ENCODE measurements around the gene LY6G5C.

Gene LY6G5C

GRCh38 chr6:31654574-31655348 is 26.1 kb downstream of the LY6G5C start:
- Histone ChIP-seq H3K79me2 (ENCODE audit: insufficient read depth, low read length) (peaks cover 52% of the 10 kb centered on the region), H3K27me3 (ENCODE audit: low read length) (no peaks in the 10 kb centered on the region), H3K9ac (ENCODE audit: low read length) (no peak overlapping the region), H4K20me1 (ENCODE audit: low read depth, low read length) (no peaks in the 10 kb centered on the region), H3K9me2 (replicated peaks; ENCODE audit: insufficient read depth, low read length) (no peaks in the 10 kb centered on the region), H3K4me2 (ENCODE audit: low read depth, low read length, poor library complexity, severe bottlenecking) (no peak overlapping the region), H3K27ac (ENCODE audit: low read depth, low read length) (no peak overlapping the region), H3K4me3 (ENCODE audit: insufficient read depth, low read length, poor library complexity, severe bottlenecking) (no peak overlapping the region), H3F3A (ENCODE audit: insufficient read depth) (peaks cover 19% of the 10 kb centered on the region), H3K36me3 (ENCODE audit: low read length) (no peaks in the 10 kb centered on the region), H3K9me3 (ENCODE audit: insufficient read depth, low read length) (no peaks in the 10 kb centered on the region), H2AFZ (ENCODE audit: low read depth, low read length, severe bottlenecking) (no peak overlapping the region)
- TF ChIP-seq EZH2phosphoT487 (conservative IDR thresholded peaks at IDR 0.05; ENCODE audit: low read length) = no peak
- no peak for TF ChIP-seq CTCF (IDR thresholded peaks at IDR 0.05; ENCODE audit: insufficient read depth, low read length, poor library complexity, severe bottlenecking)

GRCh38 chr6:31652925-31653724 is 27.7 kb downstream of the LY6G5C start:
- Histone ChIP-seq H3K36me3 (ENCODE audit: low read length) (peaks cover 12% of the 10 kb centered on the region), H3K27ac (ENCODE audit: low read depth, low read length) (peak overlapping the region; percentile 89), H3K9me2 (replicated peaks; ENCODE audit: insufficient read depth, low read length) (no peaks in the 10 kb centered on the region), H3K9me3 (ENCODE audit: insufficient read depth, low read length) (no peaks in the 10 kb centered on the region), H2AFZ (ENCODE audit: low read depth, low read length, severe bottlenecking) (peak overlapping the region; percentile 81), H3K79me2 (ENCODE audit: insufficient read depth, low read length) (peaks cover 45% of the 10 kb centered on the region), H3K9ac (ENCODE audit: low read length) (peak overlapping the region; percentile 83), H4K20me1 (ENCODE audit: low read depth, low read length) (no peaks in the 10 kb centered on the region), H3K4me2 (ENCODE audit: low read depth, low read length, poor library complexity, severe bottlenecking) (peak overlapping the region; percentile 83), H3F3A (ENCODE audit: insufficient read depth) (peaks cover 19% of the 10 kb centered on the region), H3K4me3 (ENCODE audit: insufficient read depth, low read length, poor library complexity, severe bottlenecking) (peak overlapping the region; percentile 91), H3K27me3 (ENCODE audit: low read length) (no peaks in the 10 kb centered on the region)
- TF ChIP-seq EZH2phosphoT487 (conservative IDR thresholded peaks at IDR 0.05; ENCODE audit: low read length) = no peak
- TF ChIP-seq CTCF (IDR thresholded peaks at IDR 0.05; ENCODE audit: insufficient read depth, low read length, poor library complexity, severe bottlenecking) = no peak

GRCh38 chr6:31651602-31652191 is 29.2 kb downstream of the LY6G5C start:
- H3K4me2 ChIP-seq (ENCODE audit: low read depth, low read length, poor library complexity, severe bottlenecking) = peak overlapping the region; percentile 83
- H3K27me3 ChIP-seq (ENCODE audit: low read length) = no peaks in the 10 kb centered on the region
- peak overlapping the region; percentile 81 for H2AFZ ChIP-seq (ENCODE audit: low read depth, low read length, severe bottlenecking)
- H3K27ac ChIP-seq (ENCODE audit: low read depth, low read length) = peak overlapping the region; percentile 89
- H3F3A ChIP-seq (ENCODE audit: insufficient read depth) = peaks cover 19% of the 10 kb centered on the region
- peaks cover 14% of the 10 kb centered on the region for H3K36me3 ChIP-seq (ENCODE audit: low read length)
- TF ChIP-seq CTCF (IDR thresholded peaks at IDR 0.05; ENCODE audit: insufficient read depth, low read length, poor library complexity, severe bottlenecking) = no peak
- TF ChIP-seq EZH2phosphoT487 (conservative IDR thresholded peaks at IDR 0.05; ENCODE audit: low read length) = no peak
- no peaks in the 10 kb centered on the region for H3K9me3 ChIP-seq (ENCODE audit: insufficient read depth, low read length)
- no peaks in the 10 kb centered on the region for H4K20me1 ChIP-seq (ENCODE audit: low read depth, low read length)
- peak overlapping the region; percentile 83 for H3K9ac ChIP-seq (ENCODE audit: low read length)
- H3K9me2 ChIP-seq (replicated peaks; ENCODE audit: insufficient read depth, low read length) = no peaks in the 10 kb centered on the region
- peaks cover 41% of the 10 kb centered on the region for H3K79me2 ChIP-seq (ENCODE audit: insufficient read depth, low read length)
- peak overlapping the region; percentile 91 for H3K4me3 ChIP-seq (ENCODE audit: insufficient read depth, low read length, poor library complexity, severe bottlenecking)

Measured in SU-DHL-6 (cell line).